ENCODE data around the gene INPP4A. TPM values are rescaled to one million over a fixed set of nuclear protein-coding genes. Genes with fewer than 3 reads are reported as not detected.

The INPP4A gene
- total and polyA plus RNA-seq, 2 donors (not counting 3 experiments of a cell fraction or from before 2014, with no cell fraction given): 14.9 to 28.8 TPM

- TF ChIP-seq POLR2AphosphoS5 (IDR thresholded peaks at IDR 0.05; ENCODE audit: insufficient read depth, low read depth, low read length) (no peak), FOS (IDR thresholded peaks at IDR 0.05; ENCODE audit: borderline replicate concordance, insufficient read depth, low read length) (no peak), GATA2 (IDR thresholded peaks at IDR 0.05; ENCODE audit: insufficient read depth, insufficient read length, low read depth, low read length) (no peak), EZH2 (IDR thresholded peaks at IDR 0.05; ENCODE audit: borderline replicate concordance, low read depth, low read length, severe bottlenecking) (no peak), POLR2A (IDR thresholded peaks at IDR 0.05; ENCODE audit: low read depth, low read length) (no peak), MYC (IDR thresholded peaks at IDR 0.05; ENCODE audit: low read depth, low read length) (no peak), JUN (IDR thresholded peaks at IDR 0.05; ENCODE audit: borderline replicate concordance, insufficient read depth, insufficient read length, low read depth) (no peak)
- TF ChIP-seq, protein P1, sequence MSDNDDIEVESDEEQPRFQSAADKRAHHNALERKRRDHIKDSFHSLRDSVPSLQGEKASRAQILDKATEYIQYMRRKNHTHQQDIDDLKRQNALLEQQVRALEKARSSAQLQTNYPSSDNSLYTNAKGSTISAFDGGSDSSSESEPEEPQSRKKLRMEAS (IDR thresholded peaks at IDR 0.05; ENCODE audit: insufficient read depth, insufficient read length): no peak
- TF ChIP-seq, protein P2, sequence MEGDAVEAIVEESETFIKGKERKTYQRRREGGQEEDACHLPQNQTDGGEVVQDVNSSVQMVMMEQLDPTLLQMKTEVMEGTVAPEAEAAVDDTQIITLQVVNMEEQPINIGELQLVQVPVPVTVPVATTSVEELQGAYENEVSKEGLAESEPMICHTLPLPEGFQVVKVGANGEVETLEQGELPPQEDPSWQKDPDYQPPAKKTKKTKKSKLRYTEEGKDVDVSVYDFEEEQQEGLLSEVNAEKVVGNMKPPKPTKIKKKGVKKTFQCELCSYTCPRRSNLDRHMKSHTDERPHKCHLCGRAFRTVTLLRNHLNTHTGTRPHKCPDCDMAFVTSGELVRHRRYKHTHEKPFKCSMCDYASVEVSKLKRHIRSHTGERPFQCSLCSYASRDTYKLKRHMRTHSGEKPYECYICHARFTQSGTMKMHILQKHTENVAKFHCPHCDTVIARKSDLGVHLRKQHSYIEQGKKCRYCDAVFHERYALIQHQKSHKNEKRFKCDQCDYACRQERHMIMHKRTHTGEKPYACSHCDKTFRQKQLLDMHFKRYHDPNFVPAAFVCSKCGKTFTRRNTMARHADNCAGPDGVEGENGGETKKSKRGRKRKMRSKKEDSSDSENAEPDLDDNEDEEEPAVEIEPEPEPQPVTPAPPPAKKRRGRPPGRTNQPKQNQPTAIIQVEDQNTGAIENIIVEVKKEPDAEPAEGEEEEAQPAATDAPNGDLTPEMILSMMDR (IDR thresholded peaks at IDR 0.05; ENCODE audit: extremely low read depth in 1 of 2, insufficient read depth in 1 of 2, low read depth in 1 of 2, low read length in 2 of 2): no peak
- dilution Hi-C loops (cut with MboI; ENCODE audit: extremely low pct_ligation_motif_present, low sequenced_read_pairs): no loop called here
- Histone ChIP-seq H3K36me3 (ENCODE audit: control insufficient read depth in 2 of 2, extremely low read depth in 1 of 2, insufficient read depth in 2 of 2, low read length in 2 of 2) (no peaks in the 10 kb centered on the region), H3K9me1 (replicated peaks; ENCODE audit: control insufficient read depth, extremely low read depth, insufficient read depth, low read length) (no peaks in the 10 kb centered on the region), H2AFZ (ENCODE audit: low read depth, low read length) (no peak overlapping the region), H3K27ac (ENCODE audit: insufficient read depth, low read depth, low read length) (no peak overlapping the region), H3K4me3 (replicated peaks in 1 of 3; ENCODE audit: insufficient read depth in 1 of 3, low read depth in 1 of 3, low read length in 3 of 3) (no peak overlapping the region), H3K27me3 (ENCODE audit: control insufficient read depth in 2 of 2, insufficient read depth in 2 of 2, low read length in 2 of 2) (no peaks in the 10 kb centered on the region), H3K79me2 (ENCODE audit: control insufficient read depth, insufficient read depth, low read length) (peaks cover 6% of the 10 kb centered on the region), H3K9me3 (replicated peaks; ENCODE audit: control insufficient read depth, insufficient read depth, low read length) (no peaks in the 10 kb centered on the region), H3K4me2 (ENCODE audit: insufficient read depth, low read length) (no peak overlapping the region), H3K4me1 (ENCODE audit: control insufficient read depth, extremely low read depth, insufficient read depth, low read length) (no peaks in the 10 kb centered on the region), H4K20me1 (replicated peaks; ENCODE audit: control insufficient read depth, extremely low read depth, insufficient read depth, low read length) (no peaks in the 10 kb centered on the region), H3K9ac (replicated peaks; ENCODE audit: extremely low read depth, insufficient read depth, low read length) (no peak overlapping the region)
- ChIA-PET POLR2A (no interaction called here), CTCF (interaction anchor here (2.7 kb wide), 1 partner anchor 13 kb away, joined by 9 read pairs; no protein-coding TSS in a partner anchor)
- FAIRE-seq (no peak), DNase-seq (ENCODE audit: low read depth, low spot score) (no peak)
- BruUV-seq (replicated peaks): no TSS peak
- intact Hi-C loops (cut with micrococcal nuclease): no loop called here
Measured at GRCh38 chr2:98492441-98492840, 47.8 kb downstream of the INPP4A start.

Measured in endothelial cell of umbilical vein (primary cell).